Lower leg skin (tissue), 4 donors: Measurements from ENCODE around the gene OCLN. TPM values are rescaled to one million over a fixed set of nuclear protein-coding genes. Genes with fewer than 3 reads are reported as not detected.

Experiments used
- DNase-seq, 2 donors: peaks; one replicate each; pipeline ENCODE4 v3.0.0-alpha.2; 2019; ENCODE audit warnings: low spot score in 2 of 2
- H3K4me3 ChIP-seq: fragments of 200-600 bp; sonication (generic); 2 replicates; pipeline ENCODE4 v1.5.1; 2017; ENCODE audit warnings: mild to moderate bottlenecking, low read depth; ENCODE audit not compliant: poor library complexity, severe bottlenecking
- CTCF ChIP-seq, 3 donors: fragments of 450-650 bp; IDR thresholded peaks; one replicate each; pipeline ENCODE4 v1.5.1; 2016; ENCODE audit warnings: antibody characterized with exemption in 3 of 3, mild to moderate bottlenecking in 3 of 3, moderate library complexity in 2 of 3
- POLR2A ChIP-seq, 2 donors: fragments of 450-650 bp; IDR thresholded peaks; one replicate each; pipeline ENCODE4 v1.6.1; 2016 to 2017; ENCODE audit warnings: antibody characterized with exemption in 2 of 2, mild to moderate bottlenecking in 1 of 2, moderate library complexity in 1 of 2
- WGBS, 2 donors: methylation state at CpG; one replicate each; pipeline ENCODE4 v1.1.5; 2018; 5-methylcytosine and 5-hydroxymethylcytosine counted together
- intact Hi-C: fragments of 100-400 bp; cut with DNase I; formaldehyde crosslinking; loops from one replicate; pipeline ENCODE4 v1.15.0; 2023; ENCODE audit warnings: low total_unique reads
- total RNA-seq, 4 donors: library from RNA; depleted of rRNA; stranded (reverse); fragments of >200 nt; gene quantifications; one replicate each; pipeline ENCODE4 v1.1.0, GENCODE V29; 2016

Gene OCLN
- total RNA-seq, 4 donors from 2014 or later, result 71.0 to 102 (median 89.6) TPM

DNA sequence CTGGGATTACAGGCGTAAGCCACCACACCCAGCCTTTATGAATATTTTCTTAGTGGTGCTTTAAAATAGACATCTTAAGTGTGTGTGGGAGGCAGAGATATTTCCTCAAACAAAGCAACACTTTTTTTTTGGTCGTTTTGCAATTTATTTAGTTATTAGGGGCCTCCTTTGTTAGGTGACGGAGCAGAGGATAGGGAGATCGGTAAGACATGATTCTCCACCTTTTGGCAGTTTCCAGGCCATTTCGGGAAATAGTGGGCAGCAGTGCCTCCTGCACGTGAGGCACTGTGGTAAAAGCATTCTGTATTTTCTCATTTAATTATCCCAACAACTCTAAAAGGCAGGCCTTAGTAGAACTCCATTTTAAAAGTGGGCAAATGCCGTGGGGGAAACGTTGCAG lies 1.9 kb downstream of the OCLN start:
- intact Hi-C loops, result no loop called here
- WGBS, 2 donors, result 79 to 84% methylated on average over 8 of the region's 8 CpGs
- TF ChIP-seq POLR2A (IDR thresholded peaks at IDR 0.05) (no peak), CTCF (IDR thresholded peaks at IDR 0.05) (no peak)
- no peak overlapping the region for H3K4me3 ChIP-seq
- DNase-seq, result no peak

- H3K4me3 ChIP-seq, result no peak overlapping the region
- 70 to 76% methylated on average over 5 of the region's 5 CpGs for WGBS, 2 donors
- TF ChIP-seq POLR2A (IDR thresholded peaks at IDR 0.05) (no peak), CTCF (IDR thresholded peaks at IDR 0.05) (no peak)
- intact Hi-C loops, result no loop called here
- DNase-seq, result no peak
These were observed 4.5 kb downstream of the OCLN start for GRCh38 chr5:69497006-69497520.

DNA sequence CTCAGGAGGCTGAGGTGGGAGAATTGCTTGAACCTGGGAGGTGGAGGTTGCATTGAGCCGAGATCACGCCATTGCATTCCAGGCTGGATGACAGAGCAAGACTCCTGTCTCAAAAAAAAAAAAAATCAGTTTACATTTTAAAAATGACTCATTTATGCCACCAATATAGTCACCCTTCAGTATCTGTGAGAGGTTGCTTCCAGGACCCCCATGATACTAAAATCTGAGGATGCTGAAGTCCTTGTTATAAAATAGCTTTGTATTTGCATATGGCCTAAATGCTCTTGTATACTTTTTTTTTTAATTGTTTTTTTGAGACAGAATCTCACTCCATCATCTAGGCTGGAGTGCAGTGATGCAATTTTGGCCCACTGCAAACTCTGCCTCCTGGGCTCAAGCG lies 5.8 kb downstream of the OCLN start:
- 93 to 96% methylated on average over 3 of the region's 3 CpGs for WGBS, 2 donors
- intact Hi-C loops, result no loop called here
- TF ChIP-seq CTCF (IDR thresholded peaks at IDR 0.05) (no peak), POLR2A (IDR thresholded peaks at IDR 0.05) (no peak)
- H3K4me3 ChIP-seq, result no peak overlapping the region
- DNase-seq, result no peak

DNA sequence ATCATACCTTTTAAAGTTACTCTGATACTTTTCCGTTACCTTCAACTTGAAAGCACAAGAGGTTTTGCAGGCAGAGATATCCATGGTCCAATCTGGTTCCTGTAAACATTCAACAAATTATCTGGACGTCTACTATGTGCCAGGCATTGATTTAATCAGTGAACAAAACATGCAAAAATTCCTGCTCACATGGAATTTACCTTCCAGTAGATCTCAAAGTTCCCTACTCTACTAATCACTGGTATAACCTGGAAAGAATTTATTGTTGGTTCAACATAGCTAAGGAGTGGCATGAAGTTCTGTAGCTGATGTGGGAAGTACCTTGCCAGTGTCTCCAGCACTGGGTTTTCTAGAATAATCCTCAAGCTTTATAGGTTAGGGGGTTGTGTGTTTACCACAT lies 9.8 kb downstream of the OCLN start:
- no peak for DNase-seq
- no peak overlapping the region for H3K4me3 ChIP-seq
- intact Hi-C loops, result no loop called here
- TF ChIP-seq POLR2A (IDR thresholded peaks at IDR 0.05) (no peak), CTCF (IDR thresholded peaks at IDR 0.05) (no peak)
- 44 to 45% methylated on average over 2 of the region's 2 CpGs for WGBS, 2 donors

GRCh38 chr5:69502767-69503488 lies 10.3 kb downstream of the OCLN start:
- WGBS, 2 donors, result 49% methylated on average over 7 of the region's 7 CpGs
- intact Hi-C loops, result no loop called here
- no peak for DNase-seq
- no peak overlapping the region for H3K4me3 ChIP-seq
- TF ChIP-seq CTCF (IDR thresholded peaks at IDR 0.05) (no peak), POLR2A (IDR thresholded peaks at IDR 0.05) (no peak)

DNA sequence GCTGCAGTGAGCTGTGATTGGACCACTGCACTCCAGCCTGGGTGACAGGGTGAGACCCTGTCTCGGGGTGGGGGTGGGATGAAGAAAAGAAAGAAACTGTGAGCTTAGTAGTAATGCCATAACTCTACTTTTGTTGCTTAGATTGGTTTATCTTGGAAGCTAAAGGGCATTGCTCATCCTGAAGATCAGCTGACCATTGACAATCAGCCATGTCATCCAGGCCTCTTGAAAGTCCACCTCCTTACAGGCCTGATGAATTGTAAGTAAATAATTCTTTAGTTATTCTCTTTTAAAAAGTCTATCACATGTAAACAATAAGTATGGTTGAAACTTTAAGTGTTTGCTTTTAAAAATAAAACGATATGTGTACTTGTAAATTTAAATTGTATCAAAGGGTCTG lies 11.4 kb downstream of the OCLN start:
- WGBS, 2 donors, result 85 to 86% methylated on average over 2 of the region's 2 CpGs
- no peak for TF ChIP-seq POLR2A (IDR thresholded peaks at IDR 0.05)
- TF ChIP-seq CTCF (IDR thresholded peaks at IDR 0.05), result no peak
- no peak overlapping the region for H3K4me3 ChIP-seq
- no peak for DNase-seq
- intact Hi-C loops, result no loop called here
